ENCODE measurements around the gene DENND6B.

DENND6B gene

DNA sequence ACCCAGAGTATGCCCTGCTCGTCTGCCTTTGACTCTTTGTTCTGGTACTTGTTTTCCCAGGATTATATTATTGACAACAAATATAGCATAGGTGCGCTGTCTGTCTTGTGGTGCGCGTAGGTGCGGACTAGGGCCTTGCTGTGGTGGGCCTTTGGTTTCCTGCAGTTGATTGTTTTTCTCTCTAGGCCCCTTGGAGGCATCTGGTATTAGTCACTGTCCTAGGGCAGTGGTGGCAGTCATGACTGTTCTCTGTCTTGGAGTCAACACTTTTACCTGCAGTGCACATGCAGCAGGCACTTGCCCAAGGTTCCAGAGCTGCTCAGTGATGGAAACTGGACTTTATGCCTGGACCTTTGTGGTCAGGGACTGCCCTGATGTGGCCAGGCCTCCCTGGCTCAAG is 34.9 kb upstream of the DENND6B start:
- H3K27ac ChIP-seq = no peak overlapping the region
- no peak for TF ChIP-seq CTCF (IDR thresholded peaks at IDR 0.05)
- H3K4me3 ChIP-seq = no peak overlapping the region

DNA sequence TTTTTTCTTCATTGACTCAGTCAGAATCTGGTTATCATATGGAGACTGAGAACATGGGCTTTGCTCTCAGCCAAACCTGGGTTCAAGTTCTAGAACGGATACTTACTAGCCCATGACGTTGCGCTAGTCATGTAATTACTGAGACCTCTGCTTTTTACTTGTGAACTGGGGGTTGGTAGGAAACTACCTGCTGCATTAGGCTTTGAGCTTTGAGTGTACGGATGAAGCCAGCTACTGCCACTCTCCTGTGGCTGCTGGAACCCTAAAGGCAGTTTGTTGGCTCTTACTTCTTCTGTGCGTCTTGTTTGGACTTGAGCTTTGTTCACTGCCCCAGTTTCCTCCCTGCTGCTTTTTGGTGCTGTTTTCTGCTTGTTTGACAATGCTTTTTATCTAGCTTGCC is 34.4 kb upstream of the DENND6B start:
- Histone ChIP-seq H3K27ac (no peak overlapping the region), H3K4me3 (no peak overlapping the region)
- TF ChIP-seq CTCF (IDR thresholded peaks at IDR 0.05) = no peak
- DNase-seq (ENCODE audit: low spot score) = no peak

More for the DNA sequence above, 34.9 kb upstream of the DENND6B start:
- DNase-seq (ENCODE audit: low spot score) = no peak

DNA sequence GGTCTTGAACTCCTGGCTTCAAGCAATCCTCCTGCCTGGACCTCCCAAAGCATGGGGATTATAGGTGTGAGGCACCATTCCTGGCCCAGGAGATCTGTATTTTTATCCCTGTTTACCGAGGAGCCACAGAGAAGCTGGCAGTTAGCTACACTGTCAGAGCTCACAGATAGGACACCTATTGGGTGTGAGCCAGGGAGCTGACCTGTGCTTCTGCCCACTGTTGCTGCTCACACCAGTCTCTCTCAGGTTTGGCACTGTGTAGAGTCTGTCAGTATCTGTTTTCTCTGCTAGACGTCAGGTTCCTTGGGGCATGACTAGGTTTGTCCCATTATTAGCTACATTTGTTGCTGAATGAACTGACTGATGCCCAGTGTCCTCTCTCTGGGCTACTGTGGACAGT is 33.8 kb upstream of the DENND6B start:
- Histone ChIP-seq H3K4me3 (no peak overlapping the region), H3K27ac (no peak overlapping the region)
- DNase-seq (ENCODE audit: low spot score) = no peak
- no peak for TF ChIP-seq CTCF (IDR thresholded peaks at IDR 0.05)

GRCh38 chr22:50357756-50358155 is 30.9 kb upstream of the DENND6B start:
- TF ChIP-seq CTCF (IDR thresholded peaks at IDR 0.05) = no peak
- Histone ChIP-seq H3K27ac (no peak overlapping the region), H3K4me3 (no peak overlapping the region)
- no peak for DNase-seq (ENCODE audit: low spot score)

GRCh38 chr22:50357222-50357621 is 30.4 kb upstream of the DENND6B start:
- no peak for TF ChIP-seq CTCF (IDR thresholded peaks at IDR 0.05)
- DNase-seq (ENCODE audit: low spot score) = no peak
- H3K4me3 ChIP-seq = no peak overlapping the region
- no peak overlapping the region for H3K27ac ChIP-seq

- no peak overlapping the region for H3K4me3 ChIP-seq
- DNase-seq (ENCODE audit: low spot score) = no peak
- no peak overlapping the region for H3K27ac ChIP-seq
- TF ChIP-seq CTCF (IDR thresholded peaks at IDR 0.05) = no peak
Measured at GRCh38 chr22:50356186-50356585, 29.4 kb upstream of the DENND6B start.

GRCh38 chr22:50348058-50348457 is 21.2 kb upstream of the DENND6B start:
- no peak for DNase-seq (ENCODE audit: low spot score)
- Histone ChIP-seq H3K4me3 (no peak overlapping the region), H3K27ac (no peak overlapping the region)
- no peak for TF ChIP-seq CTCF (IDR thresholded peaks at IDR 0.05)
